Natural killer cell treated with Interleukin-12 subunit alpha and Interleukin-12 subunit beta and Interleukin-15 and Interleukin-18, amount 100 ng/mL, for 72 hours (primary cell): ENCODE results near the gene DDA1. TPM values are rescaled to one million over a fixed set of nuclear protein-coding genes. Genes with fewer than 3 reads are reported as not detected.
A peak's percentile ranks its signal among the peaks of the same experiment; 100 is the strongest.
"Not testable (repeated sequence)": the region's sequence is repeated elsewhere in the genome, so short reads cannot be mapped to it uniquely, and the experiment has no call there.

Experiments used
- ATAC-seq, 2 donors: fragments of 150-1000 bp; cut with Tn5 transposase in 1 of 2; sonication (Bioruptor Pico), chemical (Tn5 transposase) in 1 of 2; 2 replicates each; pipeline ENCODE4 v1.10.0; 2021
- DNase-seq: peaks from one replicate; pipeline ENCODE4 v3.0.0; 2022; ENCODE audit warnings: low spot score
- H3K27ac Mint-ChIP-seq, 2 donors: 1 replicate in 1 of 2; 2 replicates in 1 of 2; pipeline ENCODE4 v1.8.0; 2022; ENCODE audit warnings: mixed read lengths in 2 of 2, mild to moderate bottlenecking in 1 of 2, moderate library complexity in 1 of 2
- H3K27me3 Mint-ChIP-seq, 2 donors: 1 replicate in 1 of 2; 2 replicates in 1 of 2; pipeline ENCODE4 v1.8.0; 2022; ENCODE audit warnings: mixed read lengths in 2 of 2
- H3K36me3 Mint-ChIP-seq: one replicate; pipeline ENCODE4 v1.8.0; 2022; ENCODE audit warnings: mixed read lengths
- H3K4me1 Mint-ChIP-seq, 2 donors: 1 replicate in 1 of 2; 2 replicates in 1 of 2; pipeline ENCODE4 v1.8.0; 2022; ENCODE audit warnings: low read depth in 2 of 2, mixed read lengths in 2 of 2, mild to moderate bottlenecking in 1 of 2
- H3K4me3 Mint-ChIP-seq: one replicate; pipeline ENCODE4 v1.8.0; 2022; ENCODE audit warnings: mixed read lengths
- H3K9me3 Mint-ChIP-seq: 2 replicates; pipeline ENCODE4 v1.8.0; 2022; ENCODE audit warnings: mixed read lengths
- total RNA-seq, 2 donors: library from RNA; stranded (reverse); gene quantifications; one replicate each; pipeline ENCODE4 v1.2.3, GENCODE V29; 2022

The DDA1 gene
- total RNA-seq, 2 donors from 2014 or later, result 57.7 to 68.3 TPM

DNA sequence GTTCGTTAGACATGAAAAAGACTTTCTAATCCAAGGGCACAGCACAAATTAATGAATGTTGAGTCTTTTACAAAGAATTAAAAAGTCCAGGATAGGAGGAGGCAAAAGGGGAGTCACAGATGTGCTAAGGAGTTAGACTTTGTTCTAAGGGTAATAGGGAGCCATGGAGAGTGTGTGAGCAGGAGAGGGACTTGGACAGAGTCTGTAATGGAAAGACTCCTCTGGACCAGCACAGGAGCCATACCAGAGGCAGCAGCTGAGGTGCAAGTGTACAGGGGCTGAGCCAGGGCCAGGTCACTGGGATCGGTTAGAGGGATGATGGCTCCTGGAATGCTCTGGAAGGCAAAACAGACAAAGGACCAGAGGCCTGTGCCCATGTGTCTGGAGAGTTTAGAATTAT, 38.5 kb downstream of the DDA1 start:
- Mint-ChIP-seq H3K36me3 (no peaks in the 10 kb centered on the region), H3K4me3 (no peak overlapping the region), H3K4me1 (peaks cover 0 to 6% of the 10 kb centered on the region in 2 donors), H3K27me3 (peaks cover 8% of the 10 kb centered on the region in 2 donors), H3K27ac (no peak overlapping the region), H3K9me3 (no peaks in the 10 kb centered on the region)
- DNase-seq (no peak), ATAC-seq (no peak)

DNA sequence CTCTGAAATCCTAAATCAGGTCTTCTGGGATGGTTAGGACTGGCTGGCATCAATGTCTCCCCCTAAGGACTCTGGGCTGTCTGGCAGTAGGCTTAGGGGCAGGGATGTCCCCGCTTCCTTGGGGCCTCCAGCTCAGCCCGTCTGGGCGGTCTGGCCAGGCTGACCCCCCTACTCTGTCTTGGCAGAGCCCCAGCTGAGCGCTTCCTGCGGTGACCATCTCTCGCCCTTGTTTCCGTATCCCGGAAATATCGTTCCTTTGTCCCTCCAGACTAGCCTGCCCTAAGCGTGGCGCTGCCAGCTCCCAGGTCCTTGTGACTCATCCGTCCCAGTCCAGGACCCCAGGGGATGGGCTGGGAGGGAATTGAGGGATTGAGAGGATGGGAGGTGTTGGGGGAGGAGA, 39.3 kb downstream of the DDA1 start:
- ATAC-seq, result no peak
- H3K36me3 Mint-ChIP-seq, result no peaks in the 10 kb centered on the region
- no peak for DNase-seq
- H3K27ac Mint-ChIP-seq, result no peak overlapping the region
- peaks cover 8% of the 10 kb centered on the region in 2 donors for H3K27me3 Mint-ChIP-seq
- H3K9me3 Mint-ChIP-seq, result no peaks in the 10 kb centered on the region
- H3K4me3 Mint-ChIP-seq, result no peak overlapping the region
- H3K4me1 Mint-ChIP-seq, result peaks cover 0 to 6% of the 10 kb centered on the region in 2 donors

DNA sequence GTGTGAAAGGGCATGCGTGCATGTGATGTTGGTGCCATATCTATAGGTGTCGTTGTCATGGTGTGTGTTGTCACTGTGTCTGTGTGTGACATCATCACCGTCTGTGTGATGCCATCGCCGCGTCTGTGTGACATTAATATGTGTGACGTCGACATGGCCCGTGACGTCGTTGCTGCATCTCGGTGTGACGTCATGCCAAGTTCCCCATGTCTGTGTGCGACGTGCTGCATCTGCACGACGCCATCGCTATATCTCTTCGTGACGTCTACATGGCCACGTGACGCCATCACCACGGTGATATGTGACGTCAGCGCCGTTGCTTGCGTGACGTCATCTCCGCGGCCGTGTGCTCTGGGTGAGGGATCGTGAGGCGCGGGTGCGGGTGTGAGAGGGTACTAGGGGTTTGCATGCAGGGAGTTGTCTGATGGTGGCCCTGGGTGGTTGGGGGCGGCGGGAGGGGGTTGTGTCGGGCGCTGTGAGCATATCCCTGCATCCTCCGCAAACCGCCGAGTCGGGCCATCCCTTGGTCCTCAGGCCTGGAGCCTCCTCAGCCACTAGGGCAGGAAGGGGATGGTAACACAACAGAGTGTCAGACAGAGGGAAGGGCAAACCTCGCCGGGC, 42.6 kb downstream of the DDA1 start:
- Mint-ChIP-seq H3K27me3 (peaks cover 8% of the 10 kb centered on the region in 2 donors), H3K36me3 (no peaks in the 10 kb centered on the region), H3K4me3 (no peak overlapping the region), H3K9me3 (no peaks in the 10 kb centered on the region), H3K27ac (no peak overlapping the region), H3K4me1 (peaks cover 0 to 4% of the 10 kb centered on the region in 2 donors)
- ATAC-seq (no peak), DNase-seq (no peak)

DNA sequence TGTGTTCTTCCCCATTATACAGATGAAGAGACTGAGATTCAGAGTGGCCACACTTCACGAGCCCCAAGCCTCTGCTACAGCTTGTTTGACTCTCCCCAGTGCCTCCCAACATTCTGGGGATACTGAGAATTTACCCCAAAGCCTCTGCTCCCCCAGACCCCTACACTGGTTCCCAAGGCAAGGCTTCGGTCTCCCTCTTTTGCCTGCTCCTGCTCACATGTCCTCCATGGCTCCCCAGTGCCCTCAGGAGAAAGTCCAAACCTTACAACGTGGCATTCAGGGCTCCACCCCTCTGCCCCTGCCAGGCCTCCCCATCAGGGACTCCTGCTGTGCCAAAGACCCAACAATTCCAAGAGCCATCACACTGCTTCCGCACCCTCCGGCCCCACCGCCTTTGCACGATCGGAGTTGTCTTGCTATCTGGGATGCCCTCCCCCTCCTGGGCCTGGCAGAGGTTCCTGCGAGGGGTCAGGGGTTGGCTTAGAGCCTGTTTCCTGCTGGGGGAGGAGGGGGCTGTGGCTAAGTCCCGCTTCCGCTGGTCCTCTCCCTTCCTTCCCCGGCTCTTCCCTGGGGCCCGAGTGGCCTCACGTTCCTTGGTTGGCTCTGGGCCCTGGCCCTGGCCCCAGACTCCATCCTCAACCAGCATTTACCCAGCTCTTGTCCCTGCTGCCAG, 43.4 kb downstream of the DDA1 start:
- H3K27me3 Mint-ChIP-seq, result peaks cover 5 to 7% of the 10 kb centered on the region in 2 donors
- ATAC-seq, result peak; percentile 24 to 34
- H3K9me3 Mint-ChIP-seq, result no peaks in the 10 kb centered on the region
- DNase-seq, result no peak
- H3K4me1 Mint-ChIP-seq, result peaks cover 0 to 4% of the 10 kb centered on the region in 2 donors
- no peaks in the 10 kb centered on the region for H3K36me3 Mint-ChIP-seq
- H3K27ac Mint-ChIP-seq, result no peak overlapping the region
- no peak overlapping the region for H3K4me3 Mint-ChIP-seq

DNA sequence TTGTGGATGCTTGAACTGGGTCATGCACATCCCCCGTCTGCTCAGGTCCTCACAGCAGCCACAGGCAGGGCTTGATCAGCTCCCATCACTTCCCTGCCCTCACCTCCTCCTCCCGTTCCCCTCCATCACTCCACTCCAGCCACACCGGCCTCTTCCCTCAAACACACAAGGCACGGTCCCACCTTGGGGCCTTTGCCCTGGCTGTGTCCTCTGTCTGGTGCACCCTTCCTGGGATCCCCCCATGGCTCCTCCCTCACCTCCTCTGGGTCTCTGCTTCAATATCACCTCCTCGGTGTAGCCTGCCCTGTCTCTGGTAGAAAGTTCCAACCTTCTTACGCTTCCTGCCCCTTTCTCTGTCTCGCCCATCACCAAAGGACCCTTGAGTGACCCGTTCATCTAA, 44.0 kb downstream of the DDA1 start:
- Mint-ChIP-seq H3K4me3 (no peak overlapping the region), H3K36me3 (no peaks in the 10 kb centered on the region), H3K9me3 (no peaks in the 10 kb centered on the region), H3K27me3 (peaks cover 0 to 4% of the 10 kb centered on the region in 2 donors), H3K27ac (no peak overlapping the region), H3K4me1 (peaks cover 0 to 4% of the 10 kb centered on the region in 2 donors)
- peak in 1 of 2 donors; percentile 28 for ATAC-seq
- DNase-seq, result no peak

DNA sequence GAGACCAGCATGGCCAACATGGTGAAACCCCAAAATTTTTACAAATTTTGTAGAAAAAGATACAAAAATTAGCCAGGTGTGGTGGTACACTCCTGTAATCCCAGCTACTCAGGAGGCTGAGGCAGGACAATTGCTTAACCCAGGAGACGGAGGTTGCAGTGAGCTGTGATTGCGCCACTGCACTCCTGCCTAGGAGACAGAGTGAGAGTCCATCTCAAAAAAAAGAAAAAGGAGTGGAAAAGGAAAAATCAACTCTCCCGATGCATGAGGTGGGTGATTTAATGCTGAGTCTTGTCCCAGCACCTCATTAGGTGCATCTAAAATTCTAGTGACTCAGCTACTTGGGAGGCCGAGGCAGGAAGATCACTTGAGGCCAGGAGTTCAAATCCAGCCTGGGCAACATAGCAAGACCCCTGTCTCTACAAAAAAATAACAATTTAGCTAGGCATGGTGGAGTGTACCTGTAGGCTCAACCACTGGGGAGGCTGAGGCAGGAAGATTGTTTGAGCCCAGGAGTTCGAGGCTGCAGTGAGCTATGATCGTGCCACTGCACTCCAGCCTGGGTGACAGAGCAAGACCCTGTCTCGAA, 47.8 kb downstream of the DDA1 start:
- Mint-ChIP-seq H3K27me3 (peaks cover 0 to 2% of the 10 kb centered on the region in 2 donors), H3K27ac (no peak overlapping the region), H3K9me3 (no peaks in the 10 kb centered on the region), H3K36me3 (no peaks in the 10 kb centered on the region), H3K4me3 (no peak overlapping the region), H3K4me1 (no peaks in the 10 kb centered on the region)
- ATAC-seq (no peak), DNase-seq (no peak)

DNA sequence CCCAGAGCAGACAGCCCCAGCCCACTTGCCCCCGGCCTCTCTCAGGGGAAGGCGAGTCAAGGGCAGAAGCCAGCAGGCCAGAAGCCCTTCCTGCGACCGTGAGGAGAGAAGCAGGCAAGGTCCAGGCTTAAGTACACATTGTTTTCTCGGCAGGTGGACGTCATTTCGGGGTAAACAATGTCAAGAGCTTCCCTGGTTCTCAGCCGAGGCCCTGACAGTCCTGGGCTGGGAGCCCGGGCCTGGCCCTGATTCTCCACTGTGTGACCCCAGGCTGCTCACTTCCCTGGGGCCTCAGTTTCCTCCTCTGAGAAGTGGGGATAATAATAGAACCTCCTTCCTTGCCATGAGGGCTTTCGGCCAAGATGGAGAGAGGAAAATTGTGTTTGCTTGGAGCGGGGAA, 48.4 kb downstream of the DDA1 start:
- no peaks in the 10 kb centered on the region for H3K9me3 Mint-ChIP-seq
- H3K27ac Mint-ChIP-seq, result no peak overlapping the region
- ATAC-seq, result no peak
- no peak overlapping the region for H3K4me3 Mint-ChIP-seq
- H3K4me1 Mint-ChIP-seq, result no peaks in the 10 kb centered on the region
- H3K36me3 Mint-ChIP-seq, result no peaks in the 10 kb centered on the region
- H3K27me3 Mint-ChIP-seq, result peaks cover 0 to 7% of the 10 kb centered on the region in 2 donors
- no peak for DNase-seq

DNA sequence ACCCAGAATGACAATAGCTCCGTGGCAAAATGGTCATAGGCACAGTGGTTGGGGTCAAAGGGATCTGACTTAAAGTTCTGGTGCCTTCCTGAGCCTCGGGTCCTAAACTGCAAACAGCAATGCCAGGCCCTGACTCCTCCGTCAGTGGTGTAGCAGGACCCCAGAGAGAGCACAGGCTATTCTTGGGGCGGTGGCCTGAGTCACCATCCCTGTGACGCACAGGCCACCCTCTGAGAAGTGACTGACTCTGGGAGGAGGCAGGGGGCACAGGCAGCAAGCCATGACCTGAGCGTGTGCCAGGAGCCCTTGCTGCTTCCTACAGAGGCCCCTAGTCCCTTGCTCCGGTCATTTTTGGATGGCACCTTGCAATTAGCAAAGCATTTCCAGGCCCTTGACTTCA, 49.0 kb downstream of the DDA1 start:
- Mint-ChIP-seq H3K9me3 (no peaks in the 10 kb centered on the region), H3K36me3 (no peaks in the 10 kb centered on the region), H3K27me3 (peaks cover 0 to 7% of the 10 kb centered on the region in 2 donors), H3K4me1 (no peaks in the 10 kb centered on the region), H3K4me3 (no peak overlapping the region), H3K27ac (no peak overlapping the region)
- ATAC-seq (no peak), DNase-seq (no peak)

DNA sequence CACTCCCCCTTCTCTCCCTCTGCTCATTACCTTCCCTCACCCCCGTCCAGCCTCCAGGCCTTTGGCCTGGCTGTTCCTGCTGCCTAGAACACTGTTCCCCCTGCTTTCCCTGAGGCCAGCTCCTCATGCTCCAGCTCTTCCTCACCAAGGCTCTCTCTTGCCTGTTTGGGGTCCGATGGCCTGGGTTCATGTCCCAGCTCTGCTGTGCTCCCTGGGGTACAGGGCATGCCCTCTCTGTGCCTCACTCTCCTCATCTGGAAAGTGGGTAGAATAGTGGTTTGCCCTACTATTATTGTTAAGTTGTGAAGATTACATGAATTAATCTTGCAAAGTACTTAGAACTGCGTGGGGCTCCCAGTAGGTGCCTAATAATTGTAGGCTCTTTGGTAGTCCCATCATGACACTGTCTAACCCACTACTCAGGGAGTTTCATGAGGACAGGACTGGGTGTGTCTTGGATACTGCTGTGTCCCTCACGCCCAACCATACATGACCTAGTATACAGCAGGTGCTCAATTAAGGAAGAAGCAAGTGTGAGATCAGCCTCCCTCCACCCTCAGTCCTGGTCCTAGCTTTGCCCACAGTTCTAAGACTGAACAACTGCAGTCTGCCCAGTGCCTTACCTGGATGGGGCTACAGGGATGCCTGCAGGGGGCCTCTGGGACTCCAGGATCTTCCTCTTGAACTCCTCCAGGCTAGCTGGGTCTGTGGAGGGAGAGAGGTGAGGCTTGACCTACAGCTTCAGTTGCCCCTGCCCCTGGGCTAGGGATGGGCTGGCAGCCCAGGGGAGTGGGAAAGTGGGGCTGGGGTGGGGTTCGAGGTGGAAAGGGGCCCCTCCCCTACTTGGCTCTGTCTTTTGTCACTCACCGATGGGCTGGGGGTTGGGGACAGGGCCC, 50.8 kb downstream of the DDA1 start:
- H3K9me3 Mint-ChIP-seq, result no peaks in the 10 kb centered on the region
- H3K36me3 Mint-ChIP-seq, result no peaks in the 10 kb centered on the region
- ATAC-seq, result no peak
- no peak overlapping the region for H3K27ac Mint-ChIP-seq
- H3K4me3 Mint-ChIP-seq, result no peak overlapping the region
- peaks cover 2 to 14% of the 10 kb centered on the region in 2 donors for H3K27me3 Mint-ChIP-seq
- no peak for DNase-seq
- H3K4me1 Mint-ChIP-seq, result no peaks in the 10 kb centered on the region

DNA sequence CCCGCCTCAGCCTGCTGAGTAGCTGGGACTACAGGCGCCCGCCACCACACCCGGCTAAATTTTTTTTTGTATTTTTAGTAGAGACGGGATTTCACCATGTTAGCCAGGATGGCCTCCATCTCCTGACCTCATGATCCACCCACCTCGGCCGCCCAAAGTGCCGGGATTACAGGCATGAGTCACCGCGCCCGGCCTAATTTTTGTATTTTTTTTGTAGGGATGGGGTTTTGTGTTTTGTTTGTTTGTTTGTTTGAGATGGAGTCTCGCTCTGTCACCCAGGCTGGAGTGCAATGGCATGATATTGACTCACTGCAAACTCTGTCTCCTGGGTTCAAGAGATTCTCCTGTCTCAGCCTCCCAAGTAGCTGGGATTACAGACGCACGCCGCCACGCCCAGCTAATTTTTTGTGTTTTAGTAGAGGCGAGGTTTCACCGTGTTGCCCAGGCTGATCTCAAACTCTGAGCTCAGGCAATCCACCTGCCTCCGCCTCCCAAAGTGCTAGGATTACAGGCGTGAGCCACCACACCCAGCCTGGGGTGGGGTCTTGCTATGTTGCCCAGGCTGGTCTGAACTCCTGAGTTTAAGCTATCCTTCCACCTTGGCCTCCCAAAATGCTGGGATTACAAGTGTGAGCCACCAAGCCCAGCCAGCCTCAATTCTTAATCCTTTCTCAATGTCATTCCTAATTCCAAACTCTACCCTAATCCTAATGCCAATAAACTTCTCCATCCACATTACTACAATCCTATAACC, 54.7 kb downstream of the DDA1 start:
- not testable (repeated sequence) for H3K4me1 Mint-ChIP-seq, H3K9me3 Mint-ChIP-seq, ATAC-seq, H3K27ac Mint-ChIP-seq, DNase-seq, H3K36me3 Mint-ChIP-seq, H3K4me3 Mint-ChIP-seq
- peaks cover 5 to 14% of the 10 kb centered on the region in 2 donors for H3K27me3 Mint-ChIP-seq

DNA sequence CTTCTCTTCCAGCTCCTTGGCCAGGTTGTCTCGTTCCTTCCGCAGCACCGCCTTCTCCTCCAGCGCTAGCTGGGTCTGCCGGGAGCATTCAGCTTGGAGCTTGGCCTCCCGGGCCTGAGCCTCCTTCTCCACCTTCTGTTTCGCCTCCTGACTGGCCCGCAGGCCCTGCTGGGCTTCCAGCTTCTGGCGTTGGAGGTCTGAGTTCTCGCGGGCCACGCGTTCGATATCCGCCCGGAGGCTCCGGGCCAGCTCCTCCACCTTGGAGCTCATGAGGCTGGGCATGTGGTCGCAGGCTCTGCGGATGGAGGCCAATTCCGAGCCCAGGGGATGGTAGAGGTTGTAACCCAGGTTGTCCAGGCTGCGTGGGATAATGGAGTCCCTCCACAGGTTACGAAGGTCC, 56.0 kb downstream of the DDA1 start:
- H3K27ac Mint-ChIP-seq, result no peak overlapping the region
- no peaks in the 10 kb centered on the region for H3K36me3 Mint-ChIP-seq
- peaks cover 5 to 17% of the 10 kb centered on the region in 2 donors for H3K27me3 Mint-ChIP-seq
- ATAC-seq (peak in 1 of 2 donors; percentile 43), DNase-seq (no peak)
- H3K9me3 Mint-ChIP-seq, result no peaks in the 10 kb centered on the region
- peaks cover 4 to 8% of the 10 kb centered on the region in 2 donors for H3K4me1 Mint-ChIP-seq
- no peak overlapping the region for H3K4me3 Mint-ChIP-seq

DNA sequence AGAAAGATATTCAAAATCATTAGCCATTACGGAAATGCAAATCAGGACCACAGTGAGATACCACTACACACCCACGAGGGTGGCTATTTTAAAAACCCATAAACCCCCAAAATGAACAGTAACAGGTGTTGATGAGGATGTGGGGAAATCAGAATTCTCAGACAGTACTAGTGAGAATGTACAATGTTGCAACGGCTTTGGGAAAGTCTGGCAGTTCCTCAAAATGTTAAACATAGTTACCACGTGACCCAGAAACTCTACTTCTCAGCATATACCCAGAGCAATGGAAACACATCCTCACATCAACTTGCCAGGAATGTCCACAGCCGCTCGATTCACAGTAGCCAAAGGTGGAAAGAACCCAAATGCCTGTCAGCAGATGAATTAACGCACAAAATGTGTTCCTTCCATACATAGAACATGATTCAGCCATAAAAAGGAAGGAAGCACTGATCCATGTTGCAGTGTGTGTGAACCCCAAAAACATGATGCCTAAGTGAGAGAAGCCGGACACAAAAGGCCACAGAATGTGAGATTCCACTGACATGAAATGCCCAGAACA, 60.7 kb downstream of the DDA1 start:
- DNase-seq (no peak), ATAC-seq (peak in 1 of 2 donors; percentile 60)
- Mint-ChIP-seq H3K27ac (no peak overlapping the region), H3K4me1 (peaks cover 5 to 10% of the 10 kb centered on the region in 2 donors), H3K36me3 (no peaks in the 10 kb centered on the region), H3K27me3 (peaks cover 5 to 6% of the 10 kb centered on the region in 2 donors), H3K9me3 (no peaks in the 10 kb centered on the region), H3K4me3 (no peak overlapping the region)
